Natural killer cell (primary cell): ENCODE data around the gene ARMH3. TPM values are rescaled to one million over a fixed set of nuclear protein-coding genes. Genes with fewer than 3 reads are reported as not detected.

ENCODE experiments used
- ATAC-seq, 3 donors: fragments of 150-1000 bp in 2 of 3; fragments of 200-7000 bp in 1 of 3; cut with Tn5 transposase; 1 replicate in 1 of 3; 2 replicates in 2 of 3; pipeline ENCODE4 v1.10.0; 2021; ENCODE audit warnings: mild to moderate bottlenecking in 2 of 3, moderate library complexity in 2 of 3
- DNase-seq, 2 donors: peaks; one replicate each; pipeline versions ENCODE4 v3.0.0 to v3.0.0-alpha.2; 2013 to 2021; ENCODE audit warnings: mixed read lengths in 1 of 2
- H3K27ac ChIP-seq: one replicate; pipeline ENCODE4 v1.5.1; 2013; ENCODE audit warnings: mild to moderate bottlenecking, low read length
- H3K27me3 ChIP-seq: one replicate; pipeline ENCODE4 v1.6.1; 2013; ENCODE audit warnings: low read length; ENCODE audit not compliant: control insufficient read depth, insufficient read depth
- H3K36me3 ChIP-seq: one replicate; pipeline ENCODE4 v1.6.1; 2013; ENCODE audit warnings: low read length; ENCODE audit not compliant: control insufficient read depth, insufficient read depth
- H3K4me1 ChIP-seq: one replicate; pipeline ENCODE4 v1.6.1; 2013; ENCODE audit warnings: low read length; ENCODE audit not compliant: control insufficient read depth, insufficient read depth
- H3K4me3 ChIP-seq: one replicate; pipeline ENCODE4 v1.5.1; 2013; ENCODE audit warnings: low read length
- H3K9me3 ChIP-seq: one replicate; pipeline ENCODE4 v1.6.1; 2013; ENCODE audit warnings: low read length; ENCODE audit not compliant: control insufficient read depth, insufficient read depth
- H3K27ac Mint-ChIP-seq, 2 donors: one replicate each; pipeline ENCODE4 v1.8.0; 2022; ENCODE audit warnings: mild to moderate bottlenecking in 2 of 2, mixed read lengths in 2 of 2, moderate library complexity in 1 of 2
- H3K27me3 Mint-ChIP-seq, 2 donors: one replicate each; pipeline ENCODE4 v1.8.0; 2022; ENCODE audit warnings: low read depth in 2 of 2, mixed read lengths in 2 of 2
- H3K36me3 Mint-ChIP-seq: one replicate; pipeline ENCODE4 v1.8.0; 2022; ENCODE audit warnings: mixed read lengths
- H3K4me1 Mint-ChIP-seq, 2 donors: one replicate each; pipeline ENCODE4 v1.8.0; 2022; ENCODE audit warnings: mixed read lengths in 2 of 2
- H3K4me3 Mint-ChIP-seq: one replicate; pipeline ENCODE4 v1.8.0; 2022; ENCODE audit warnings: mild to moderate bottlenecking, moderate library complexity, mixed read lengths
- H3K9me3 Mint-ChIP-seq, 2 donors: one replicate each; pipeline ENCODE4 v1.8.0; 2022; ENCODE audit warnings: mixed read lengths in 2 of 2
- WGBS: methylation state at CpG from one replicate; pipeline ENCODE4 v1.1.7; 2013; ENCODE audit warnings: missing lambda C conversion rate; ENCODE audit not compliant: insufficient coverage; 5-methylcytosine and 5-hydroxymethylcytosine counted together
- intact Hi-C: fragments of 100-400 bp; cut with micrococcal nuclease; formaldehyde crosslinking; loops from one replicate; pipeline ENCODE4 v1.14.2; 2022
- total RNA-seq, 4 donors: library from RNA; stranded (reverse); fragments of 120-200 nt in 1 of 4; gene quantifications; one replicate each; pipeline versions ENCODE4 v1.2.3 to v1.2.4, GENCODE V29; 2013 to 2022
- TF ChIP-seq, protein P1 (sequence below): fragments of 200-600 bp; IDR thresholded peaks from one replicate; pipeline ENCODE4 v1.8.0; 2022; ENCODE audit warnings: antibody characterized with exemption

ARMH3 gene
- total RNA-seq, 3 donors from 2014 or later (not counting 1 experiment from before 2014, with no cell fraction given), result 29.9 to 38.9 (median 35.4) TPM

DNA sequence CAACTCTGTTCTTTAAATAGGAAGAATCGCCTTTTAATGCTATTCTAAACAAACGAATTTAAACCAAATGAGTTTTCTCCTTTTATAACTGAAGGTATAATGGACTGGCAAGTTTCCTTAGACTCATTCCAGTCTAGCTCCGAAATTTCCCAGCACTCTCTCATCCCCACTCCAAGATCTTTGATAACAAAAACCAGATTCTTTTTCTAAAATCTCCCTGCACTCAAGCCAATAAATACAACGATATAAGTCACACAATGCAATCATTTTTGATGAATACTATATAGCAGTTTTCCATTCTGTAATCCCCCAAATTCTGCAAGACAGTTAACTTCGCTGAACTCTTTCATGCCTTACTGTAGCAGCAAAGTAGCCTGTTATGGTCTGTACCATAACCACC lies 239.6 kb downstream of the ARMH3 start:
- Histone ChIP-seq H3K4me1 (peaks cover 30% of the 10 kb centered on the region), H3K36me3 (peaks cover 9% of the 10 kb centered on the region), H3K4me3 (peak overlapping the region; percentile 95), H3K27me3 (no peaks in the 10 kb centered on the region), H3K27ac (peak overlapping the region; percentile 21), H3K9me3 (no peaks in the 10 kb centered on the region)
- H3K4me1 Mint-ChIP-seq, result peaks cover 63 to 65% of the 10 kb centered on the region in 2 donors
- peaks cover 7% of the 10 kb centered on the region for H3K36me3 Mint-ChIP-seq
- peak overlapping the region; percentile 97 for H3K4me3 Mint-ChIP-seq
- ATAC-seq, result no peak
- peak overlapping the region; percentile 89 to 90 for H3K27ac Mint-ChIP-seq
- WGBS, result 2% methylated on average over 3 of the region's 5 CpGs
- TF ChIP-seq, protein P1, sequence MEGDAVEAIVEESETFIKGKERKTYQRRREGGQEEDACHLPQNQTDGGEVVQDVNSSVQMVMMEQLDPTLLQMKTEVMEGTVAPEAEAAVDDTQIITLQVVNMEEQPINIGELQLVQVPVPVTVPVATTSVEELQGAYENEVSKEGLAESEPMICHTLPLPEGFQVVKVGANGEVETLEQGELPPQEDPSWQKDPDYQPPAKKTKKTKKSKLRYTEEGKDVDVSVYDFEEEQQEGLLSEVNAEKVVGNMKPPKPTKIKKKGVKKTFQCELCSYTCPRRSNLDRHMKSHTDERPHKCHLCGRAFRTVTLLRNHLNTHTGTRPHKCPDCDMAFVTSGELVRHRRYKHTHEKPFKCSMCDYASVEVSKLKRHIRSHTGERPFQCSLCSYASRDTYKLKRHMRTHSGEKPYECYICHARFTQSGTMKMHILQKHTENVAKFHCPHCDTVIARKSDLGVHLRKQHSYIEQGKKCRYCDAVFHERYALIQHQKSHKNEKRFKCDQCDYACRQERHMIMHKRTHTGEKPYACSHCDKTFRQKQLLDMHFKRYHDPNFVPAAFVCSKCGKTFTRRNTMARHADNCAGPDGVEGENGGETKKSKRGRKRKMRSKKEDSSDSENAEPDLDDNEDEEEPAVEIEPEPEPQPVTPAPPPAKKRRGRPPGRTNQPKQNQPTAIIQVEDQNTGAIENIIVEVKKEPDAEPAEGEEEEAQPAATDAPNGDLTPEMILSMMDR, result no peak
- no peaks in the 10 kb centered on the region for H3K27me3 Mint-ChIP-seq
- H3K9me3 Mint-ChIP-seq, result no peaks in the 10 kb centered on the region
- intact Hi-C loops, result no loop called here
- DNase-seq, result no peak

DNA sequence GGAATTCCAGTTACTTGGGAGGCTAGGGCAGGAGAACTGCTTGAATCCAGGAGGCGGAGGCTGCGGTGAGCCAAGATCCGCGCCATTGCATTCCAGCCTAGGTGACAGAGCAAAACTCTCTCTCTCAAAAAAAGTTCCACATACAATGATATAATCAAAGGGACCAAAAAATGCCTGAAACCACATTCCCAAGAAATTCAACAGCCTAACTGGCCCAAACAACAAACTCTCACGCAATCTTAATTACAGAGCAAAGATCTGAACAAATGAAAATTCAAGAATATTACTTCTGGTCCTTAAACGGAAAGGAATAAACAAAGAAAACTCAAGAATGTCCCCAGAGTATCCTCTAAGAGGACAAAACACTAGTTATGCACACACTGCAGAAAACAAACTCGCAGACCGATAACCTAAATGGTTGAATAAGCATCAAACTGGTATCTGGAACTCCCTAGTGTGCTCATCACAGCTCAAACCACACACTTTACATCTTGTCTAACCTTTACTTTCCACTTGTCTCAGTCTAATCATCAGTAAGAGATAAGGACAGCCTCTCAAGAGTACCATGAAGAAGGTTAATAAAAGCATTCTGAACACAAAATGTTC lies 241.4 kb downstream of the ARMH3 start:
- H3K27me3 ChIP-seq, result no peaks in the 10 kb centered on the region
- no peaks in the 10 kb centered on the region for H3K9me3 ChIP-seq
- peak in 1 of 2 donors; percentile 31 for DNase-seq
- TF ChIP-seq, protein P1, result no peak
- peaks cover 30% of the 10 kb centered on the region for H3K4me1 ChIP-seq
- H3K27me3 Mint-ChIP-seq, result no peaks in the 10 kb centered on the region
- H3K36me3 Mint-ChIP-seq, result peaks cover 7% of the 10 kb centered on the region
- H3K27ac Mint-ChIP-seq, result peak overlapping the region; percentile 89 to 90
- no peak for ATAC-seq
- H3K27ac ChIP-seq, result peak overlapping the region; percentile 11
- intact Hi-C loops, result no loop called here
- 63% methylated on average over 8 of the region's 8 CpGs for WGBS
- H3K4me1 Mint-ChIP-seq, result peaks cover 63 to 67% of the 10 kb centered on the region in 2 donors
- H3K4me3 Mint-ChIP-seq, result peak overlapping the region; percentile 97
- H3K4me3 ChIP-seq, result peak overlapping the region; percentile 95
- H3K36me3 ChIP-seq, result peaks cover 25% of the 10 kb centered on the region
- no peaks in the 10 kb centered on the region for H3K9me3 Mint-ChIP-seq

DNA sequence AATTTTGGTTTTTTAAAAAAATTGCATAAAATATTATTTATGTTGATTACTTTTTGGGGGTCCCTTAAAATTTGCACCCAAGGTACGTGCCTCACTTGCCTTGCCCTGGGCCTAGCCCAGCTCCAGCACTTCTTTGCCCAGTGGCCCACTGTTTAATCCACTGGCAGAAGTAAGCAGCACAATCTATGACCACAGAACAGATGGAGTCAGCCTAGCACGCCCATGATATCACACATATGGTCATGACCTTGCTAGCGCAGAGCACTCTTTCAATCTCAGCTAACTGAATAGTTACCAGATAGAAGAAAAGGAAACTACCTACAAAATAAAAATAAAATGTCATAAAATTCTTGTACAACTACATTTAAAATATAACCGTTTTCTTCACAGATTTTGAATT lies 243.4 kb downstream of the ARMH3 start:
- DNase-seq (no peak), ATAC-seq (no peak)
- H3K36me3 ChIP-seq, result peaks cover 44% of the 10 kb centered on the region
- intact Hi-C loops, result no loop called here
- no peaks in the 10 kb centered on the region for H3K27me3 ChIP-seq
- TF ChIP-seq, protein P1, result no peak
- Mint-ChIP-seq H3K4me3 (peak overlapping the region; percentile 25), H3K27me3 (no peaks in the 10 kb centered on the region), H3K9me3 (no peaks in the 10 kb centered on the region), H3K36me3 (peaks cover 1% of the 10 kb centered on the region), H3K27ac (peak overlapping the region; percentile 65 to 90), H3K4me1 (peaks cover 50 to 56% of the 10 kb centered on the region in 2 donors)
- H3K4me1 ChIP-seq, result peaks cover 19% of the 10 kb centered on the region
- 64% methylated on average over 2 of the region's 4 CpGs for WGBS
- no peaks in the 10 kb centered on the region for H3K9me3 ChIP-seq
- no peak overlapping the region for H3K4me3 ChIP-seq
- no peak overlapping the region for H3K27ac ChIP-seq

DNA sequence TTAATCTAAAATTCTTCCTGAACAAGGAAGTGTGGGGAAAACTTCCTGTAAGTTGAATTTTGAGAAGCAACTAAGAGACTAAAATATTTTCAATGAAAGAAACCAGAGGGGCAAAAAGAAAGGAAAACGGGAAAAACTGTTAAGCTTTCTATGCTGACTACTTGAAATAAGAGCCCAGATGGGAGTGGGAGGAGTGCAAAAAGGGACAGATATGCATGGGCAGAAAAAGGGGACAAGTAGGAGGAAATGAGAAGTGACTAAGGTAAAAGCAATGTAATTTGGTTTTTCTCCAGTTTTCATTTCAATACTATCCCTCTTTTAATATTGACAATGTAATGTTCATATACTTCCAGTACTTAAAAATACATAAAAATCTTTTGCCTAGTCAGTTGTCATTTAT lies 248.8 kb downstream of the ARMH3 start:
- DNase-seq (no peak), ATAC-seq (no peak)
- TF ChIP-seq, protein P1, result no peak
- Mint-ChIP-seq H3K4me3 (no peak overlapping the region), H3K9me3 (no peaks in the 10 kb centered on the region), H3K27ac (peak overlapping the region in 1 of 2 donors; percentile 70), H3K36me3 (peaks cover 12% of the 10 kb centered on the region), H3K4me1 (peaks cover 10 to 12% of the 10 kb centered on the region in 2 donors), H3K27me3 (no peaks in the 10 kb centered on the region)
- 96% methylated on average over 1 of the region's 1 CpG for WGBS
- Histone ChIP-seq H3K9me3 (no peaks in the 10 kb centered on the region), H3K4me3 (no peak overlapping the region), H3K4me1 (peaks cover 4% of the 10 kb centered on the region), H3K27ac (no peak overlapping the region), H3K36me3 (peaks cover 84% of the 10 kb centered on the region), H3K27me3 (no peaks in the 10 kb centered on the region)
- intact Hi-C loops, result no loop called here
